CD4-positive, alpha-beta T cell (primary cell): Measurements from ENCODE around the gene SFRP5. TPM values are rescaled to one million over a fixed set of nuclear protein-coding genes. Genes with fewer than 3 reads are reported as not detected.

ENCODE experiments used
- ATAC-seq: fragments of 200-7000 bp; cut with Tn5 transposase; one replicate; pipeline ENCODE4 v1.10.0; 2022; ENCODE audit warnings: mild to moderate bottlenecking; ENCODE audit not compliant: poor library complexity
- CTCF ChIA-PET: fragments of 350-600 bp; sonication (Branson Sonifier 250); formaldehyde crosslinking; loops from one replicate; lab custom pipeline; 2021; ENCODE audit warnings: antibody characterized with exemption, inconsistent platforms; lab: Charles Lee
- POLR2A ChIA-PET: fragments of 350-600 bp; sonication (Branson Sonifier 250); formaldehyde crosslinking; loops from one replicate; lab custom pipeline; 2021; ENCODE audit warnings: antibody characterized with exemption, inconsistent platforms; lab: Charles Lee
- DNase-seq, 14 experiments: peaks; one replicate each; pipeline ENCODE4 v3.0.0-alpha.2; 2013 to 2020; ENCODE audit warnings: mixed read lengths in 2 of 14
- H3K27ac ChIP-seq, 2 donors: one replicate each; pipeline versions ENCODE4 v1.5.1 to v1.7.0; 2013; ENCODE audit warnings: low read length in 2 of 2, low read depth in 1 of 2, mild to moderate bottlenecking in 1 of 2
- H3K27me3 ChIP-seq, 2 experiments: 1 replicate in 1 of 2; 2 replicates in 1 of 2; pipeline versions ENCODE4 v1.6.1 to v1.7.0; 2013; ENCODE audit warnings: low read length in 2 of 2, control low read depth in 1 of 2, mild to moderate bottlenecking in 1 of 2, moderate library complexity in 1 of 2; ENCODE audit not compliant: insufficient read depth in 2 of 2, control insufficient read depth in 1 of 2
- H3K36me3 ChIP-seq: one replicate; pipeline ENCODE4 v1.6.1; 2013; ENCODE audit warnings: low read length, control low read depth; ENCODE audit not compliant: insufficient read depth
- H3K4me1 ChIP-seq: one replicate; pipeline ENCODE4 v1.6.1; 2013; ENCODE audit warnings: low read length, control low read depth; ENCODE audit not compliant: insufficient read depth
- H3K4me3 ChIP-seq: one replicate; pipeline ENCODE4 v1.5.1; 2013; ENCODE audit warnings: mild to moderate bottlenecking, low read length, moderate library complexity
- H3K9me3 ChIP-seq, 2 experiments: 1 replicate in 1 of 2; 2 replicates in 1 of 2; pipeline versions ENCODE4 v1.6.1 to v1.7.0; 2013; ENCODE audit warnings: low read length in 2 of 2, mild to moderate bottlenecking in 2 of 2, control low read depth in 1 of 2, moderate library complexity in 1 of 2; ENCODE audit not compliant: control insufficient read depth in 1 of 2, insufficient read depth in 1 of 2
- H3K27ac Mint-ChIP-seq: one replicate; pipeline ENCODE4 v1.8.0; 2020; ENCODE audit warnings: mixed read lengths
- H3K27me3 Mint-ChIP-seq: one replicate; pipeline ENCODE4 v1.8.0; 2021; ENCODE audit warnings: mixed read lengths
- H3K36me3 Mint-ChIP-seq: one replicate; pipeline ENCODE4 v1.8.0; 2021; ENCODE audit warnings: low read depth, mixed read lengths
- H3K4me1 Mint-ChIP-seq: one replicate; pipeline ENCODE4 v1.8.0; 2021; ENCODE audit warnings: low read depth, mixed read lengths
- H3K4me3 Mint-ChIP-seq: one replicate; pipeline ENCODE4 v1.8.0; 2020; ENCODE audit warnings: mild to moderate bottlenecking, mixed read lengths
- H3K9me3 Mint-ChIP-seq: one replicate; pipeline ENCODE4 v1.8.0; 2020; ENCODE audit warnings: mixed read lengths
- CTCF ChIP-seq: fragments of 200-600 bp; IDR thresholded peaks from one replicate; pipeline ENCODE4 v1.8.0; 2022; ENCODE audit warnings: antibody characterized with exemption, mild to moderate bottlenecking
- intact Hi-C, 2 experiments: fragments of 100-400 bp; cut with DNase I in 1 of 2; cut with micrococcal nuclease in 1 of 2; formaldehyde crosslinking; loops; one replicate each; pipeline versions ENCODE4 v1.15.1 to v1.9.0; 2023 to 2025; cut with DNase I, micrococcal nuclease
- total RNA-seq, 174 experiments: library from RNA in 2 of 174; stranded (reverse) in 2 of 174; gene quantifications; one replicate each; pipeline ENCODE4 v1.2.3 and lab custom pipeline; 2021 to 2026

The SFRP5 gene
- total RNA-seq, 2 experiments from 2014 or later, result not detected

DNA sequence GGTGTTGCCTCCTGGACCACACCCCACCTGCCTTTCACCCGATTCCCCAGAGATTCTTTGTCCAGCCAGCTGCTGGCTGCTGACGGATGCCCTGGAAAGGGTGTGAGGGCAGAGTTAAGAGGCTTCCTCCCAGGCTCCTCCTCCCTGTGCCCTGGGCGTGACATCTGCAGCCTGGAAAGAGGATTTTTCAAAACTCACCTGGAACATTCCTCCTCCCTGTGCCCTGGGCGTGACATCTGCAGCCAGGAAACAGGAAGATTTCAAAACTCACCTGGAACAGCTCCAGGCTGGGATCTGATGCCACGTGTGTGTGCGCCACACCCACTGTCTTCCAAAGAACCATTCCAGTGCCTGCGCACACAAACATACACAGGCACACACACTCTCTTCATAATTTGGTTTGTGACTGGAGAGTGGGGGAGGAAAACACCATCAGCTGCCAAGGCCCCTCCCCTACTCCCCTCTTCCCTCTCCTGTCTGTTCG is 53.1 kb downstream of the SFRP5 start:
- peaks cover 11% of the 10 kb centered on the region for H3K4me1 ChIP-seq
- no peaks in the 10 kb centered on the region for H3K9me3 ChIP-seq
- Mint-ChIP-seq H3K4me1 (peaks cover 9% of the 10 kb centered on the region), H3K27me3 (peaks cover 4% of the 10 kb centered on the region), H3K9me3 (no peaks in the 10 kb centered on the region), H3K27ac (no peak overlapping the region), H3K36me3 (no peaks in the 10 kb centered on the region), H3K4me3 (no peak overlapping the region)
- H3K36me3 ChIP-seq, result no peaks in the 10 kb centered on the region
- no peaks in the 10 kb centered on the region for H3K27me3 ChIP-seq
- H3K4me3 ChIP-seq, result no peak overlapping the region
- ATAC-seq, result no peak
- no peak for TF ChIP-seq CTCF
- intact Hi-C loops, result no loop called here
- ChIA-PET CTCF (interaction anchor here (1.7 kb wide), 1 partner anchor 33 kb away, joined by 4 read pairs; no protein-coding TSS in a partner anchor), POLR2A (interaction anchor here (0.7 kb wide), 1 partner anchor 18 kb away, joined by 3 read pairs; no protein-coding TSS in a partner anchor)
- DNase-seq, result no peak
- H3K27ac ChIP-seq, result no peak overlapping the region

DNA sequence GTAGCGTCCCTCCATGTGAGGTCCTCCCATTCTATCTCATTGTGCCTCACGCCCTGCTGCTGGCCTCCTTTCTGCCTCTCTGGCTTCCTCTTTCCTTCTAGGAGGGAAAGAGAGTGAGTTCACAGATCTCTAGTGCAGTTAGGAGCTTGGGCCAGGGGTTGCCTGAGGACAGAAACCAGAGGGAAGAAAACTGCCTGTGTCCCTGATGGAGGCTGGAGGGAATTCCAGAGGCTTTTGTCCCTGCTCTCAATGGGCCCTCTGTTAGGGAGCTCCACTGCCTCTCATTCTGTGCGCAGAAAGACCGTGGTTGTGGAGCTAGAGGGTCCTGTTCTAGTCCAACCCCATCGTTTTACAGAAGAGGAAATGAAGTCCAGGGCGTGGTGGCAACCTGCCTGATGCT is 53.6 kb downstream of the SFRP5 start:
- peaks cover 14% of the 10 kb centered on the region for H3K4me1 ChIP-seq
- CTCF ChIA-PET, result interaction anchor here (1.7 kb wide), 1 partner anchor 32 kb away, joined by 4 read pairs; no protein-coding TSS in a partner anchor
- intact Hi-C loops, result no loop called here
- no peak overlapping the region for H3K27ac ChIP-seq
- POLR2A ChIA-PET, result no interaction called here
- peaks cover 9% of the 10 kb centered on the region for H3K4me1 Mint-ChIP-seq
- TF ChIP-seq CTCF, result no peak
- no peak overlapping the region for H3K4me3 ChIP-seq
- peaks cover 4% of the 10 kb centered on the region for H3K27me3 Mint-ChIP-seq
- no peaks in the 10 kb centered on the region for H3K27me3 ChIP-seq
- no peak for DNase-seq
- H3K4me3 Mint-ChIP-seq, result no peak overlapping the region
- no peaks in the 10 kb centered on the region for H3K9me3 Mint-ChIP-seq
- no peaks in the 10 kb centered on the region for H3K36me3 ChIP-seq
- no peaks in the 10 kb centered on the region for H3K9me3 ChIP-seq
- H3K27ac Mint-ChIP-seq, result no peak overlapping the region
- no peaks in the 10 kb centered on the region for H3K36me3 Mint-ChIP-seq
- no peak for ATAC-seq

DNA sequence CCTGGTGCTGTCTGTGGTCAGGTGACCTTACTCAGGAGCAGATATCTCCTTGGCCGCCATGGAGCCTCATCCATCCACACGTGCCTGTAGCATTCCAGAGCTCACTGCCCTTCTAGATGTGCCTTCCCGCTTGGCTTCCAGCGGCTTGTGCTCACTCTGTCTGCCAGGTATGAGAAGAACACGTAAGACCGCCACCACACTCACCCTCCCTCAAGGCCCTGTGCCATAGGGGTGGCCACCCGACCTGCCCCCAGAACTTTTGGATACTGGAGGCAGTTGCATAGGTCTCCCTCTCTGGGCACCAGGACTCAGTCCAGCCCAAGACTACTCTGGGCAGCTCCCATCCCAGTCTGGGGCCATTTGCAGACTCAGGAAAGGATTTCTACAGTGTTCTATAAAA is 54.2 kb downstream of the SFRP5 start:
- Mint-ChIP-seq H3K36me3 (no peaks in the 10 kb centered on the region), H3K4me1 (peaks cover 14% of the 10 kb centered on the region), H3K4me3 (no peak overlapping the region), H3K9me3 (no peaks in the 10 kb centered on the region), H3K27ac (no peak overlapping the region), H3K27me3 (peaks cover 9% of the 10 kb centered on the region)
- H3K4me3 ChIP-seq, result no peak overlapping the region
- H3K4me1 ChIP-seq, result peaks cover 19% of the 10 kb centered on the region
- intact Hi-C loops, result no loop called here
- ATAC-seq (no peak), DNase-seq (no peak)
- POLR2A ChIA-PET, result no interaction called here
- no peak overlapping the region for H3K27ac ChIP-seq
- no peaks in the 10 kb centered on the region for H3K36me3 ChIP-seq
- CTCF ChIA-PET, result no interaction called here
- H3K27me3 ChIP-seq, result no peaks in the 10 kb centered on the region
- TF ChIP-seq CTCF, result no peak
- no peaks in the 10 kb centered on the region for H3K9me3 ChIP-seq

Other genes starting within 250 kb of the SFRP5 start
- not detected for gene ANKRD2, start 199.2 kb downstream of the SFRP5 start, total RNA-seq
- not detected for gene HOGA1, start 187.6 kb downstream of the SFRP5 start, total RNA-seq
- not detected for gene C10orf62, start 182.3 kb downstream of the SFRP5 start, total RNA-seq
- gene MORN4, start 138.5 kb downstream of the SFRP5 start, total RNA-seq, result under 1 TPM; 0.36 to 0.39 TPM
- gene PI4K2A, start 131.3 kb downstream of the SFRP5 start, total RNA-seq, result 10 to 100 TPM; 26.3 to 27.2 TPM
- 10 to 100 TPM; 10.7 to 11.6 TPM for gene AVPI1, start 84.8 kb downstream of the SFRP5 start, total RNA-seq
- gene MARVELD1, start 58.3 kb downstream of the SFRP5 start, total RNA-seq, result under 1 TPM; 0.52 to 0.89 TPM
- 10 to 100 TPM; 58.4 to 60.6 TPM for gene ZFYVE27, start 34.9 kb downstream of the SFRP5 start, total RNA-seq
- gene GOLGA7B, start 77.8 kb upstream of the SFRP5 start, total RNA-seq, result 1 to 10 TPM; 4.5 to 6.1 TPM